Mucosa of rectum (tissue), 2 donors: ENCODE measurements around the gene RHOU.

Experiments
- H3K27ac ChIP-seq, 2 donors: one replicate each; pipeline ENCODE4 v1.7.0; 2013; ENCODE audit warnings: inconsistent platforms in 2 of 2, low read depth in 2 of 2, low read length in 2 of 2
- H3K27me3 ChIP-seq, 2 donors: one replicate each; pipeline ENCODE4 v1.7.0; 2013; ENCODE audit warnings: low read length in 2 of 2; ENCODE audit not compliant: control insufficient read depth in 2 of 2, insufficient read depth in 2 of 2
- H3K36me3 ChIP-seq, 2 donors: one replicate each; pipeline ENCODE4 v1.7.0; 2013; ENCODE audit warnings: low read length in 2 of 2; ENCODE audit not compliant: control insufficient read depth in 2 of 2, insufficient read depth in 2 of 2
- H3K4me1 ChIP-seq, 2 donors: one replicate each; pipeline ENCODE4 v1.7.0; 2013; ENCODE audit warnings: low read length in 2 of 2, mild to moderate bottlenecking in 1 of 2; ENCODE audit not compliant: control insufficient read depth in 2 of 2, insufficient read depth in 2 of 2
- H3K4me3 ChIP-seq, 2 donors: one replicate each; pipeline ENCODE4 v1.7.0; 2013; ENCODE audit warnings: low read length in 2 of 2
- H3K9ac ChIP-seq, 2 donors: one replicate each; pipeline ENCODE4 v1.7.0; 2013; ENCODE audit warnings: low read length in 2 of 2, low read depth in 1 of 2, mild to moderate bottlenecking in 1 of 2
- H3K9me3 ChIP-seq, 2 donors: one replicate each; pipeline ENCODE4 v1.7.0; 2013; ENCODE audit warnings: low read length in 2 of 2; ENCODE audit not compliant: control insufficient read depth in 2 of 2
- donor health status: healthy.
- donor health status: Normal muscosa, but diverticular disease.

The RHOU gene

GRCh38 chr1:228753786-228754360, 18.6 kb downstream of the RHOU start:
- H3K9me3 ChIP-seq = no peaks in the 10 kb centered on the region
- no peak overlapping the region for H3K9ac ChIP-seq
- H3K36me3 ChIP-seq = no peaks in the 10 kb centered on the region
- no peak overlapping the region for H3K27ac ChIP-seq
- no peak overlapping the region for H3K4me3 ChIP-seq
- H3K4me1 ChIP-seq = no peaks in the 10 kb centered on the region
- no peaks in the 10 kb centered on the region for H3K27me3 ChIP-seq

- Histone ChIP-seq H3K36me3 (no peaks in the 10 kb centered on the region), H3K27me3 (no peaks in the 10 kb centered on the region), H3K9ac (no peak overlapping the region), H3K9me3 (no peaks in the 10 kb centered on the region), H3K4me1 (no peaks in the 10 kb centered on the region), H3K27ac (no peak overlapping the region), H3K4me3 (no peak overlapping the region)
Measured at GRCh38 chr1:228754646-228755268, 19.5 kb downstream of the RHOU start.

- Histone ChIP-seq H3K27ac (no peak overlapping the region), H3K4me3 (no peak overlapping the region), H3K4me1 (no peaks in the 10 kb centered on the region), H3K9me3 (no peaks in the 10 kb centered on the region), H3K36me3 (no peaks in the 10 kb centered on the region), H3K9ac (no peak overlapping the region), H3K27me3 (no peaks in the 10 kb centered on the region)
Measured at GRCh38 chr1:228755800-228756199, 20.5 kb downstream of the RHOU start.

GRCh38 chr1:228756457-228756856, 21.2 kb downstream of the RHOU start:
- no peaks in the 10 kb centered on the region for H3K27me3 ChIP-seq
- no peak overlapping the region for H3K9ac ChIP-seq
- H3K4me3 ChIP-seq = no peak overlapping the region
- no peaks in the 10 kb centered on the region for H3K36me3 ChIP-seq
- H3K27ac ChIP-seq = no peak overlapping the region
- H3K4me1 ChIP-seq = no peaks in the 10 kb centered on the region
- H3K9me3 ChIP-seq = no peaks in the 10 kb centered on the region

DNA sequence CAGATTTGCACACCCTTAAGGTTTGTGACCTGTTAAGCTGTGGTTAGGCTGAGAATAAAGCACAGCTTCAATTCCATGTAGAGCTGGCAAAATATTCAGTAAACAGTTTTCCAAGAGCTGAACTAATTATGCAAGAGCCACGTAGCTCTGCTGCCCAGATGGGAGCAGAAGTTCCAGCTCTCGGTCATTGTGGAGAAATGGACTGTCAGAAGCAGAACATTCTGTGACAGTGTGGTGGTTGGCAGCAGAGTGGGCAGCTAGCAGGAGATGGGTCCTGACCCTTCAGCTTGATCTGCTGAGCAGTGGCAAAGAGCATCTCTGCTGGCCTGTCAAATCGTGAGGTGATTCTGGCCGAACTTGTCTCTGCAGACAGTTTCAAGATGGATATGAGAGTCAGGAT, 23.2 kb downstream of the RHOU start:
- Histone ChIP-seq H3K4me3 (no peak overlapping the region), H3K27me3 (no peaks in the 10 kb centered on the region), H3K36me3 (no peaks in the 10 kb centered on the region), H3K27ac (no peak overlapping the region), H3K9ac (no peak overlapping the region), H3K4me1 (no peaks in the 10 kb centered on the region), H3K9me3 (no peaks in the 10 kb centered on the region)

DNA sequence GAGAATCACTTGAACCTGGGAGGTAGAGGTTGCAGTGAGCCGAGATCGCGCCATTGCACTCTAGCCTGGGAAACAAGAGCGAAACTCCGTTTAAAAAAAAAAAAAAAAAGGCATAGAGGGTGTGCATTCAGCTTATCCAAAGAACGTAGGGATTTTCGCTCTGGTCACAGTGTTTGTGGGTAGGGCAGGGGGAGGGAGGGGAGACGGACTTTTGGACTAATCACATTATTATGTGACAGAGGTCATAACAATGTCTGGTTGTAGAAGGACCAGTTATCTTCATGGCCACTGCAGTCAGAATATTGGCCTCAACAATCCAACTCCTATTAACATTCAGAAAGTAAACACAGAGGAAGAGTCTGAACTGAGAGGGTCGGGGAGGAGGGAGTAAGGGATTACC, 25.7 kb downstream of the RHOU start:
- H3K9me3 ChIP-seq = no peaks in the 10 kb centered on the region
- H3K4me3 ChIP-seq = no peak overlapping the region
- peaks cover 0 to 3% of the 10 kb centered on the region in 2 donors for H3K4me1 ChIP-seq
- no peaks in the 10 kb centered on the region for H3K27me3 ChIP-seq
- no peaks in the 10 kb centered on the region for H3K36me3 ChIP-seq
- H3K9ac ChIP-seq = no peak overlapping the region
- no peak overlapping the region for H3K27ac ChIP-seq

DNA sequence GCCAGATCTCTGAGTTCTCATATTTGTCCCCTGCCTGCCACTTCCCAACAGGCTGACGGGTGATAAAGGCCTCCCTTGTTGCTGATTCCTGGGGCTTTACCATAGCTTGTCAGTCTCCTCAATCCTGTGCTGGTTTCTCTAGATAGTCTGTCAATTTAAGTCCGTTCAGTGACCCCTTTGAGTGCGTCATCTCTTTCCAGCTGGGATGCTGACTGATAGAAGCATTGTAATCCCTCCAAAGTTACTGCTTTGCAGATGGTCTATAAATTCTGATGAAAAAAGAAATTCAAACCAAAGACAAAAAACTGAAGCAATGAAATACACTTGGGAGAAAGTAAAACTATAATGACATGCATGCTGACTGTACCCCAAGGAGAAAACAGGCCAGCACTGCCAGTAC, 28.3 kb downstream of the RHOU start:
- H3K9me3 ChIP-seq = no peaks in the 10 kb centered on the region
- H3K4me3 ChIP-seq = no peak overlapping the region
- H3K27ac ChIP-seq = no peak overlapping the region
- no peaks in the 10 kb centered on the region for H3K27me3 ChIP-seq
- no peak overlapping the region for H3K9ac ChIP-seq
- no peaks in the 10 kb centered on the region for H3K36me3 ChIP-seq
- peaks cover 0 to 3% of the 10 kb centered on the region in 2 donors for H3K4me1 ChIP-seq

DNA sequence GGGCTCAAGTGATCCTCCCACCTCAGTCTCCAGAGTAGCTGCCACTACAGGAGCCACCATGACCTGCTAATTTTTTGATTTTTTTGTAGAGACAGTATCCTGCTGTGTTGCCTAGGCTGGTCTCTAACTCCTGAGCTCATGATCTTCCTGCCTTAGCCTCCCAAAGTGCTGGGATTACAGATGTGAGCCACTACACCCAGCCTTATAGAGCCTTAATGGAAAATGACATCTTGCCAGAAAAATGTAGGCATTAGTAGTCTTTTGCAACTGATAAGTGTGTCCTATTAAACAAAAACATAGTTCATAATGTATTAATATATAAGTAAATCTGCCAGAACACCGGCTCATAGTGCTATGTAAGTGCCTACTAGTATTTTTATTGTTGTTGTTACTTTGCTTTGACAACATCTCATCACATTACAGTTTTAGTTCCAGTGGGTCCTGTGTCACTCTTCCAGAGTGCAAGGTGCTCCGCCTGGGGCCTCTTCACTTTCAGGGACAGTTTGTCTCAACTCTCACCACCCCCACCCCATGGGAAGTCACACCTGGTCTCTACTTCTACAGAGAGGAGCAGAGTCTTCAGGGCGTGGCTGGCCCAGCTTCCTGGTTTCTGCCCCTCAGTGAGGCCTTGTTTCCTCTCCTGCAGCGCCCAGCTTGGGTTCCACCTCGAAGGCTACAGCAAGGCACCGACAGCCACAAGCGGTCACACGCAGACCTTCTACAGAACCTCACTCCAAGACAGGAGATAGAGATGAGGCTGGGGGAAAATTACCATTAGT, 30.1 kb downstream of the RHOU start:
- Histone ChIP-seq H3K36me3 (no peaks in the 10 kb centered on the region), H3K27me3 (no peaks in the 10 kb centered on the region), H3K27ac (no peak overlapping the region), H3K9me3 (no peaks in the 10 kb centered on the region), H3K4me3 (no peak overlapping the region), H3K9ac (no peak overlapping the region), H3K4me1 (peaks cover 0 to 3% of the 10 kb centered on the region in 2 donors)

- no peak overlapping the region for H3K27ac ChIP-seq
- no peaks in the 10 kb centered on the region for H3K9me3 ChIP-seq
- H3K4me3 ChIP-seq = no peak overlapping the region
- no peak overlapping the region for H3K9ac ChIP-seq
- no peaks in the 10 kb centered on the region for H3K36me3 ChIP-seq
- H3K27me3 ChIP-seq = no peaks in the 10 kb centered on the region
- H3K4me1 ChIP-seq = peaks cover 0 to 6% of the 10 kb centered on the region in 2 donors
Measured at GRCh38 chr1:228766788-228767187, 31.5 kb downstream of the RHOU start.

DNA sequence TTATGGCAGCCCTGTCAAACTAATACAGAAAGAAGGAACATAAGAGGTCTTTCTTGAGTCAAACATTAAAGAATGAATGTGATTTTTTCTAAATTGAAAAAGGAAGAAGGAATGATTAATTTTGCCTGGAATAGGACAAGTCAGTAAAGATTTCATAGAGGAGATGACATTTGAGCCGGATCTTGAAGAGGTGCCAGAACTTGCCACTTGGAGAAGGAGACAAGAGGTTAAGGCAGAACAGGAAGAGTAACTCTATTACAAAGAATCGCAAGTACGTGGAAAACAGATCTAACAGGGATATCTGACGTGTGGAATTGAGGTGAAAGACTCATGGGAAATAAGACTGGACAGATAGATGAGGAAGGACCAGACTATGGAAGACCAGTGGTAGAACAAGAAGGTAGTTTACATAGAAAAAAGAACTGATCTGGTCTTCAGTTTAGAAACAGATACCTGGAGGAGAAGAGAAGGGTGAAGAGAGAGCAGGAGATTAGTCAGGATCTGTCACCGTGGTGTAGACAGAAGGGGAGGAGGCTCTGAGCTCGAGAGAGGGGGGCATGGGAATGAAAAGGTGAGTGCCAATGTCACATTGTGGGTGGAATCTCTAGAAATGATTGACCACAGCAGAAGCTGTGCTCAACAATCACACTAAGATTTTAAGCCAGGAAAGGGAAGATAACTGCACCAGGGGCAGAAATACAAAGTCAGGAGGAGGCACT, 32.5 kb downstream of the RHOU start:
- Histone ChIP-seq H3K27me3 (no peaks in the 10 kb centered on the region), H3K9ac (no peak overlapping the region), H3K9me3 (no peaks in the 10 kb centered on the region), H3K27ac (no peak overlapping the region), H3K4me1 (peaks cover 0 to 6% of the 10 kb centered on the region in 2 donors), H3K36me3 (no peaks in the 10 kb centered on the region), H3K4me3 (no peak overlapping the region)
